ENCODE measurements around the gene ZNF282.
A peak's percentile ranks its signal among the peaks of the same experiment; 100 is the strongest.

ZNF282 gene

DNA sequence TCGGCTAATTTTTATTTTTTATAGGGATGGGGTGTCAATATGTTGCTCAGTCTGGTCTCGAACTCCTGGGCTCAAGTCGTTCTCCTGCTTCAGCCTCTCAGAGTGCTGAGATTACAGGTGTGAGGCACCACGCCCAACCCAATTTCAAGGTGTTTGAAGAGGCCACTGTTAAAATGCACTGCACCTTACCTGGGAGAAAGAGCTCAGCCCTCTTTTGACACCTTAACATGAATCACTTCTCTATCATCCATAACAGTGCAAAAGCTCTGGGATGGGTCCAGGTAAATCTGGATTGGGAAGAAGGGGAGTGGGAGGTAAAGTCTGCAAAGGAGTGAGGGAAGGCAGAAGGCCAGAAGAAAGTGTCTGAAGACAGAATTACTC lies 557 bp upstream of the ZNF282 start:
- no peak for DNase-seq

DNA sequence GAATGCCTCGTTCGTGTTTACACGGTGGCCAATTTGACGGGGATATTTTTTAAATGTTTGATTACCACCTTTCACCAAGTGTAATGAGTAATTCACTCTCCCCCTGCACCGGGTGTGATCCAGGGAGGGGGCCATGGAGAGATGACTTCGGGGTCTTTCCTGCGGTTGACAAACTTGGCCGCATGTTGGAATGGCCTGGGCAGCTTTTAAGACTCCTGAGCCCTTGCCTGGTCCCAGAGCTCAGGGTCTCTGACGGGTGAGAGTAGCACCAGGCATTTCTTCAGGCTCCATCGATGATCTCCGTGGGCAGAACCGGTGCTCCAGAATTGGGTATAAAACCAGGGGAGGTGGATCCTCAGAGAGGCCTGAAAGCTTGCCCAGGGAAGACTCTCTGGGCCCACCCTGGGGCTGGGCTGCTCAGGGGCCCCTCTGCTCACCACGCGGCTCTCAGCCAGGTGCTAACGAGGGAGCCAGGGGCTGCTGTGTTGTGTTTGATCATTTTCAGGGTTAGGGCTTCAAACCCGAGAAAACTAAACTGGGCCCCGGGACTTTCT lies 882 bp downstream of the ZNF282 start:
- DNase-seq, result no peak

DNA sequence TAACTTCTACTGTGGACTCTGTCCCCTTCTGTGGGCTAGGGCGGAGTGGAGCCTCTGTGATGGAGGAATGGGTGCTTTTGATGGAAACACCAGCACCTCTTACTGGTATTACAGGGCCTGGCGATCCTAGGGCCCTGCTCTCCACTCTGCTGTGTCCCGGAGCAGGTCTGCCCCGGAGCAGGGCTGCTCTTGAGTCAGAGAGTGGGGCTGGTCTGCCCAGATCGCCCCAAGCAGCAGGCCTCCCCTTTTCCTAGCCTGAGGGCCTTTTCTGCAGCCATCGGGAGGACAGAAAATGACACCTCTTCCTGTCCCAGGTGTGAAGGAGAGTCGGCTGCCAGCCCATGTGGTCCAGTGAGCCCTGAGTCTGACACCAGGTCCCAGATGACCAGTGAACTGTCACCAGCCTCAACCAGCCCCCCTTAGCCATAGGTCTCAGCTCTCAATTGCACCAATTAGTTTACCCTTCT lies 1.4 kb downstream of the ZNF282 start:
- no peak for DNase-seq

DNA sequence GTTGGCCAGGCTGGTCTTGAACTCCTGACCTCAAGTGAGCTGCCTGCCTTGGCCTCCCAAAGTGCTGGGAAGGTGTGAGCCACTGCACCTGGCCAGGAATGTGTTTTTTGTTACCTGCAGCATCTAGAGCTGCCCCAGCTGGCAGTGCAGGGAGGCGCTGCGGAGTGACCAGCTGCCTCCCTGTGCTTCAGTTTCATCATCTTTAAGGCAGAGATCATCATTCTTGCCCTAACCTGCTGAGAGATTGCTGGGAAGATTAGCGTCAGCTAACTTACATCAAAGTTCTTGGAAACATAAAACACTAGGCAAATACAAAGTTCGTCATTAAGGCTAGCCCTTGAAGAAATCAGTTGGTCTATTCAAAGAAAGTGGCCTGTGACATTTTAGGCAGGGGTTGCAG lies 2.3 kb downstream of the ZNF282 start:
- no peak for DNase-seq

DNA sequence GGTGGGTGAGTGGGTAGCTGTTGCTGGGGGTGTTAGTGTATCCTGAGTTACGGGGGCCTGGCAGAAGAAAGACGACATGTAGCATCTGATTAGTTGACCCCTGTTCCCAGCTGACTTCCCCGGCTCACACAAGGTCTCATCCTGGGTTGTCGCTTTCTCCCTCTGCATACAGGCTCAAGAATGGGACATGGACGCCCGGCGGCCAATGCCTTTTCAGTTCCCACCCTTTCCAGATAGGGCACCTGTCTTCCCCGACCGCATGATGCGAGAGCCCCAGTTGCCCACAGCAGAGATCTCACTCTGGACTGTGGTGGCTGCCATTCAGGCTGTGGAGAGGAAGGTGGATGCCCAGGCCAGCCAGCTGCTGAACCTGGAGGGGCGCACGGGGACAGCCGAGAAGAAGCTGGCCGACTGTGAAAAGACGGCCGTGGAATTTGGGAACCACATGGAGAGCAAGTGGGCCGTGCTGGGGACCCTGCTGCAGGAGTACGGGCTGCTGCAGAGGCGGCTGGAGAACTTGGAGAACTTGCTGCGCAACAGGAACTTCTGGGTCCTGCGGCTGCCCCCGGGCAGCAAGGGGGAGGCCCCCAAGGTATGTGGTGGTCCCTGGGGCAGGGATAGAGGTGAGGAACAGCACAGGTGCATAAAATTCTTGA lies 2.9 kb downstream of the ZNF282 start:
- DNase-seq, result no peak

DNA sequence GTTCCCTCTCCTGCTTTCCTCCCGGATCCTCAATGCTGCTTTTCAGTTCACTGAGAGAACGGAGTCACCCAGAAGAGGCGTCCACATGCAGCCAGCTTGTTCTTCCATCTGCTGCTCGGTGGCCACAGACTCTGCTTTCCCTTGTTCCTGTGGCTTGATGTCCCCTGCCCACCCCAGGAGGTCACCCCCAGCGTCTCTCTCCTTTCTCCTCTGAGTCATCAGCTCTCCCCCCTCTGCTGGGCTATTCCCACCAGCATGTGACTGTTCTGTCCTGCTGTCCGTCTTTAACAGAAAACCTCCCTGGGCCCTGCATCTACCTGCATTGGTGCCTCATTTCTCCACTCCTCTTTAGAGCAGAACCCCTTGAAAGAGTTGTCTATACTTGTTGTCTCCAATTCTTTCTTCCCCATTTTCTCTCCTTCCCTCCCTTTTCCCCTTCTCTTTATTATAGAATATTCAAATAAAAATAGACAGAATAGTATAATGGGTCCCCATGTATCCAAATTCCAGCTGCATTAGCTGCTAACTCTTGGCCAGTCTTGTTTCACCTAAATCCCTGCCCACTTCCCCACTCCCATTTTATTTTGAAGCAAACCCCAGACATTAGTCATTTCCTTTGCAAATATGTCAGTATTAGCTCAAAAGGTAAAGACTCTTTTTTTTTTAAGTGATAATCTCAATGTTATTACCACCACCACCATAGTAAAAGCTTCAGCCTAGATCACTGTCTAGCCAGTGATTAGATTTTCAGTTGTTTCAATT lies 4.1 kb downstream of the ZNF282 start:
- DNase-seq, result no peak

DNA sequence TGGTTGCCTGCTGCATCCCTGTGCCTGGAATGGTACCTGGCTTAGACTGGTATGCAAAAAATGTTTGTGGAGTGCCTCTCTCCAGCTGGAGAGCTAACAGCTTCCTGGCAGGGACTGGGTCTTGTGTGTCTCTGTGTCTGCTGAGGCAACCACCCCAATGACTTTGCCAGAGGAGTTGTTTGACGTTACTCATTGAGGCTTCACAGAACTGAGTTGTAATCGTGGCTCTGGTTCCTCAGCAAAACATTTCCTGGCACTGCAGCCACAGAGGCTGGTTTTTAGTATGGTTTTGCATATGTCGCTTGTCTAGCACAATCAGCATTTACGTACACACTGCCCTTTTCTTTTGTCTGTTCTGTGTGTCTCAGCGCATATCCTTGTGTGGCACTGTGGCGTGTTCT lies 7.5 kb downstream of the ZNF282 start:
- no peak for DNase-seq

DNA sequence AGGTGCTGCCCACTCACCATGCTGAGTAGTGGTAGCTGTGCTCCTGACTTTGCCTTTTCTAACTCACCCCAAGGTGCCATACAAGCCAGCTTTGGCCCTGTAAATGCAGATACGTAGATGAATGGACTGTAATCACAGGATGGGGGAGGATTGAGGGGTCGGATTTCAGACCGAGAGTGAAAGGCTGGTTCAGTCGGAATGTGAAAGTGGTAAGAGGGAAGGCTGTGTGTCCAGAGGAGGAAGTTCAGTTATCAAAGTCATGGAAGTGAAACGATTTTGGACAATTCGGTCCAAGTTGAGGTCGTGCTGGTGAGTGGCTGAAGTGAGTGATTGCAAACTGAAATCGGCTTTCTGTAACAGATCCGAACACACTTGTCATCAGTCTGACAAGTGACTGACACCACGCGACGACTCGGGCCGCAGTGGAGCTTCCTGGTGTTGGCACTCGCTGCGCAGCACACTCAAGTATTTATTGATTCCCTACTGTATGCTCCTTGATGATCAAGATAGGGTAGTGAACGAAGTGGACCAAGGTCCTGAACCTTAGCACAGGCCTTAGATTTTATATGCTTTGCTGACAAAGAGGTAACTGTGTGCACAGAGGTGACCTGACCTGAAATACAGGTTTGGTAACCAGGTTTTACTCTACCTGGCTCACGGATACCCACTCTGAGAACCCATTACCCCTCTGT lies 10.5 kb downstream of the ZNF282 start:
- no peak for DNase-seq

DNA sequence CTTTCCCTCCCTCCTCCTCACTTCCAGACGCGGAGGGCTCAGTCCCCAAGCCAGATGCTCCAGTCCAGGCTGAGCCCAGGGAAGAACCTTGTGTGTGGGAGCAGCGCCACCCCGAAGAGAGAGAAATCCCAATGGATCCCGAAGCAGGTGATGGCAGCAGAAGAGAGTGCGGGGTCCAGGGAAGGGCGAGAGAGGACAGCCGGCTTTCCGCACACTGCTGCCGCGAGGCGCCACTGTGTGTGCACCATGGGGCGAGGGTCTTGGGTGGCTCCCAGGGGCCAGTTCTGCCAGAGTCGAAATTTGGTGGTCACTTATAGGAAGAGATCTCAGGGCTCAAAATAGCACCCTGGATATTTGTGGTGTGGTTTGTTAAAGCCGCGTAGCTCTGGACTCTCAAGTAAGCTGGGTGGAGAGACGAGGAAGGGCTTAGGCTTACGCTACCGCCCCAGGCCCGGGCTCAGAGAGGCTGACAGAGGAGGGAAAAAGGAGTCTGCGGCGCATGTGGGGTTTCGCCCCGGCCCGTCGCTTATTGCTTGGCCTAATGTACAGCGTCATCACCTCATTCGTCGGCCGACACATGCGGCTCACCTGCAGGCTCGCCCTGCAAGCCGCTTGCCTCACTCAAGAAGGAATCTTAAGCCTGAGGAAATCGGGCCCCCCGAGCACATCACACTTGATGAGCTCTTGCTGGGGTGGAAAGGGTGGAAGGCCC lies 12.1 kb downstream of the ZNF282 start:
- no peak for DNase-seq

DNA sequence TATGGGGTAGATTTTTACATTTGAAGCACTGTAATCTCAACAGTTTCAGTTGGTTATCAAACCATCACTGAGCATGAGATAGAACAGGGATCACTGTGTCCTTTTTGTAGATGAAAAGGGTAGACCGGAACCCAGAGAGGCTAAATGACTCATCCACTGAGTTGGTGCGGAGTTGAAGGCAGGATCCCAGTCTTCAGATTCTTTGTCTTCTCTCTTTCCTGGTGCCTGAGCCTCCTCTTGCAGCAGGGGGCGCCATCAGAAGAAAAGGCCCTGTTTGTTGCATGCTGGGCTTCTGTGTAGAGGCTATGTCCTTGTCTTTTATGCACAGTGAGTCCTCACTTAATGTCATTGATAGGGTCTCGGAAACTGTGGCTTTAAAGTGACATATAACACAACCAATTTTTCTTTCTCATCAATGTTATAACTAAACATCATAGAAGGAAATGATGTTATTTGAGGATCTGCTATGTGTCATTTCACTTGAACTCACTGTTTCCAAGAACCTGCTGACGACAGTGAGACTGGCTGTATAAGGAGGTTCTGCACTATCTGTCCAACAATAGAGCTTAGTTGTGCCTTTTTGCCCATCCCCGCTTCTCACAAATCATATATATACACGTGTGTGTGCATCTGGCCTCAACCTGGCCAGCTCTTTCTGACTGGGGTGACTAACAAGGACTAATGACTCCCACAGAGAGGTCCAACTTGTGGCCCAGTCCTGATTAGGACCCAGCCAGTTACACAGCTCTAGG lies 14.3 kb downstream of the ZNF282 start:
- peak; percentile 23 for DNase-seq

DNA sequence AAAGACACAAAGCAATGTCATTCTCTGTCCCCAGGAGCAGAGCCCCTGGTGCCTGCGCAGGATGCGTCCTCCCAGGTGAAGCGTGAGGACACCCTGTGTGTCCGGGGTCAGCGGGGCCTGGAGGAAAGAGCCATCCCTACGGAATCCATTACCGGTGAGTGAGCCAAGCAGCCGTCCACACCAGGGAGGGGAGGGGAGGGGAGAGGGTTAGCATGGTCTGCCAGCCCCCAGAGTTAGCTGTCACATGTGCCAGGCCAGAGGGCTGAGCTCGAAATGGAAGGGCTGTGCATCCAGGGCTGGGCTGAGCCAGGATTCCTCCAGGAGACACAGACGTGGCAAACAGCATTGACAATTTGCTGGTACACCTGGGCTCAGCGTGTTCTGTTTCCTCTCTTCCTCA lies 15.2 kb downstream of the ZNF282 start:
- DNase-seq, result no peak

DNA sequence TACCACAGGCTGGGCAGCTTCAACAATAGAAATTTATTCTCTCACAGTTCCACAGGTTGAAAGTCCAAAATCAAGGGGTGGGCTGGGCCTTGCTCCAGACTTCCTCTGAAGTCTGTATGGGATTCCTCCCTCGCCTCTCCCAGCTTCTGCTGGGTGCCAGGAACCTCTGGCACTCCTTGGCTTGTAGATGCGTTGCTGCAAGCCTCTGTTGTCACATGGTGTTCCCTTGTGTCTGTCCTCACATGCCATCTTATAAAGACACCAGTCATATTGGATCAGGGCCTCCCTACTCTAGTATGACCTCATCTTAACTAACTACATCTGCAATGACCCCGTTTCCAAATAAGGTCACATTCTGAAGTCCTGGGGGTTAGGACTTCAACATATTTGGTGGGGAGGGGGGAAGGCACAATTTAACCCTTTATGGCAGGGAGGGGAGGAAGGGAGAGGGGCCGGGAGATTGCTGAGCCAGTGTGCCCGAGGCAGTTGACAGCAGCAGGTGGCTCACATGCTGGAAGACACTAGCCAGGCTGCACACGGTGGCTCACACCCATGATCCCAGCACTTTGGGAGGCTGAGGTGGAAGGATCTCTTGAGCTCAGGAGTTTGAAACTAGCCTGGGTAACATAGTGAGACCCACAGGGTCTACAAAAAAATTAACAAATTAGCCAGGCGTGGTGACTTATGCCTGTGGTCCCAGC lies 18.8 kb downstream of the ZNF282 start:
- no peak for DNase-seq

DNA sequence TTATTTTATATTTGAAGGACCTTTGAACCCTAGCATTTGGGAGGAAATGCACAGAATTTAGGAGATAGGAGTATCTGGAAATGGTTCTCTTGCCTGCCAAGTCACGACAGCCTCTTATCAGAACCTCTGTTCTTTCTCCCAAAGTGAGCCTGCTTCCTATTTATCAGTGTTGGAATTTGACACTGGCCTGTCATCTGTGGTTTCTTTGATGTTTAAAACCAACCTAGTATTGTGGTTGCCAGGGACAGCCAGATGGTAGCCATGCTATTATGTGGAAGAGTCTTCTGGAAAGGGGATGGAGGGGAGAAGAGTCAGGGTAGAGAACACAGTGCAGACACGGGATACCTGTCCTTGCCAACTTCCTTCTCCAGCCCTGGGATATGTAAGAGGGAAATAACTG lies 21.1 kb downstream of the ZNF282 start:
- no peak for DNase-seq

DNA sequence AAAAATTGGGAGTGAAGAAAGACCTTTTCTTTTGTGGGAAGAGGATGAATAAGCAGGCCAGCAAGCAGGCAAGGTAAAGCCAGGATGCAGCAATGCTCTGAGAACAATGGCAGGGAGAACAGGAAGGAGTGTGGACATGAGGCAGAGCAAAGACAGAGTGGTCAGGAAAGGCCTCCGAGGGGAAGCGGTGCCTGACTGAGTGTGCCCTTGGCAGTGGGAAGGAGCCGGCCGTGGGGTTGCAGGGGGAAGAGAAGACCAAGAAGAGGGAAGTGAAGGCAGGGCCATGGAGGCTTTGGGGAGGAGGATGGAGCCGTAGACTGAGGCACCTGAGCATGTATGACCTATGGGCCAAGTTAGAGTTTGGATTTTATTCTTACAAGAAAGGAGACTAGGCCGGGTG lies 22.2 kb downstream of the ZNF282 start:
- DNase-seq, result no peak

DNA sequence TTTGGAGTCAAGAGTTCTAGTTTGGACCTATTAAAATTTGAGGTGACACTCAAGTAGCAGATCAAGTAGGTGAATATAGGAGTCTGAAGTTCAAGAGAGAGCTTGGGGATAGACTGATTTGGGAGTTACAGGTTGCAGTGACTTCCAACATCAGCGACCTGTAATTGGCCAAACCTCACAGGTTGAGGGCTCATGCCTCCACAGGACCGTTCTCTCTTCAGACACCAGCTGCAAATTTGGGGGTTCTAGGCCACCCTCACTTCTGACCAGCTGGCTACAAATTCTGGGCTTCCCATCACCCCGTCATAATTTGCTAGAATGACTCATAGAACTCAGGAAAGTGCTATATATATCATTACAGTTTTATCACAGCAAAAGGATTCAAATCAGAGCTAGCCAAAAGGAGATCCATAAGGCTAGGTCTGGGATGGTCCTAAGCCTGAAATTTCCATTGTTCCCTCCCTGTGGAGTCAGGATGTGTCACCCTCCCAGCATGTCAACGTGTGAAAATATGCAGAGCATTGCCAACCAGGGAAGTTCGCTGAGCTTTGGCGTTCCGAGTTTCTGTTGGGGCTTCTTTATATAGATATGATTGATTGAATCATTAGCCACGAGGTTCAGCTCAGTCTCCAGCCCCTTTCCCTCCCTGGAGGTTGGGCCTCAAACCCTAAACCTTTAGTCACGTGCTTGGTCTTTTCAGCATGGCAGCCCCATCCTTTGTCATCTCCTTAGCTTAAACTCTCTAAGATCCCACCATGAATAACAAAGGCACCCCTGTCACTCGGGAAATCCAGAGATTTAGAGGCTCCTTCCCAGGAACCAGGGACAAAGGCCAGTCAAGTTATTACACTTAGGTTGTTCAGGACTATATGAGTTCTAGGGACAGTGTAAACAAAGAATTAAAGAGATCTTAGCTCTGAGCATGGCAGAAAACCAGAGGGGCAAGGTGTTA lies 23.4 kb downstream of the ZNF282 start:
- no peak for DNase-seq

DNA sequence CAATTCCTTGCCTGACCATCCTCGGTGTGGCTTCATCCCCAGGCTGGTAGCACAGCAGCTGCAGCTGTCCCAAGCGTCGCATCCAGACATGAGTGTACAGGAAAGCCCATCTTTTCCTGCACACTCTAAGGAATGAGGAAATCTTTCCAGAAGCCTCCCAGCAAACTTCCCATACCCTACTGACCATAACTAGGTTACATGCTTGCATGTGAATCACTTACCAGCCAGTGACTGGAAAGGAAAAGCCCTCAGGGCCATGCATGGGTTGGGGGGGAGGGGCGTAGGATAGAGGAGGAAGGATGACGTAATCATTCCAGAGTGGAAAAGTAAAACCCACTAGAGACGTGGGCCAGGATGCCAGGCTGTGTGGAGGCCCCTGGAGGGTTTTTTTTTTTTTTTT lies 25.2 kb downstream of the ZNF282 start:
- no peak for DNase-seq

DNA sequence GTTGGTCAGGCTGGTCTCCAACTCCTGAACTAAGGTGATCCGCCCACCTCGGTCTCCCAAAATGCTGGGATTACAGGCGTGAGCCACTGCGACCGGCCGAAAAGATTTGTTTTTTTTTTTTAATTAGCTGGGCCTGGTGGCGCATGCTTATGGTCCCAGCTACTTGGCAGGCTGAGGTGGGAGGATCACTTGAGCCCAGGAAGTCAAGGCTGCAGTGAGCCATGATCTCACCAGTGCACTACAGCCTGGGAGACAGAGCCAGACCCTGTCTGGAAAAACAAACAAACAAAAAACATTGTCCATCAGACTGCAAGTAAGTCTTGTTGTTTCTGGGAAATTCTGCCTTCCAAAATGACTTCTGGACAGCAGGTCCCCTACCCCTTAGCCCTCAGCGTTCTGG lies 27.8 kb downstream of the ZNF282 start:
- no peak for DNase-seq

DNA sequence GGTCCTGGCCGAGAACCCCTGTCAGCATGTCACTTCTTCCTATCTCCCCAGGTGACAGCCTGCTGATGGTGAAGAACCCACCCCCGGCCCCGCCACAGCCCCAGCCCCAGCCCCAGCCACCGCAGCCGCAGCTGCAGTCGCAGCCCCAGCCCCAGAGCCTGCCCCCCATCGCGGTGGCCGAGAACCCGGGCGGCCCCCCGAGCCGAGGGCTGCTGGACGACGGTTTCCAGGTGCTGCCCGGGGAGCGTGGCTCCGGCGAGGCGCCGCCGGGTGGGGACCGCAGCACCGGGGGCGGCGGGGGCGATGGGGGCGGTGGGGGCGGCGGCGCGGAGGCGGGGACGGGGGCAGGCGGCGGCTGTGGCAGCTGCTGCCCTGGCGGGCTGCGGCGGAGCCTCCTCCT lies 28.4 kb downstream of the ZNF282 start:
- no peak for DNase-seq

DNA sequence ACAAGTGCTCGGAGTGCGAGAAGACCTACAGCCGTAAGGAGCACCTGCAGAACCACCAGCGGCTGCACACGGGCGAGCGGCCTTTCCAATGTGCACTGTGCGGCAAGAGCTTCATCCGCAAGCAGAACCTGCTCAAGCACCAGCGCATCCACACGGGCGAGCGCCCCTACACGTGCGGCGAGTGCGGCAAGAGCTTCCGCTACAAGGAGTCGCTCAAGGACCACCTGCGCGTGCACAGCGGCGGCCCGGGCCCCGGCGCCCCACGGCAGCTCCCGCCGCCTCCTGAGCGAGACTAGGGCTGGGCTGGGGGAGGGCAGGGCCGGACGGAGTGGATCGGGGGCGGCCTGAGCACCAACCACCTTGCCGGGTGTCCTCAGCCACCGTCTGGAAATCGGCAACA lies 29.0 kb downstream of the ZNF282 start:
- no peak for DNase-seq

DNA sequence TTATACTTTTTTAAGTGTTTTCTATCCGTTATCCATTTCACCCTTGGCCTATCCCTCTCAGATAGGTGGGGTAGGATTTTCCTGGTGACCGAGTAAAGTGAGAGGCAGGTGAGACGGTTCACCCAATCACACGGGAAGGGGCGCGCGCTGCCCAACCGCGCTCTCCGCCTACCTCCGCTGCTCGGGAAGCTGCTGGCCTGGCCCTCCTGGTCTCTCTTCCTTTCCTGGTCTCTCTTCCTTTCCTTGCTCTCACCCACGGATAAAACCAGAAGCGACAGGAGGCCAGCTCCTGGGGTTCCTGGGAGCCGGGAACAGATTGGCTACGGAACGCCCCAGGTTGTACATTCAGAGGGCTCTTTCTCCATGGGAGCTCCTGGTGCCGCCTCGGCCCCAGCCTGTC lies 29.8 kb downstream of the ZNF282 start:
- no peak for DNase-seq

DNA sequence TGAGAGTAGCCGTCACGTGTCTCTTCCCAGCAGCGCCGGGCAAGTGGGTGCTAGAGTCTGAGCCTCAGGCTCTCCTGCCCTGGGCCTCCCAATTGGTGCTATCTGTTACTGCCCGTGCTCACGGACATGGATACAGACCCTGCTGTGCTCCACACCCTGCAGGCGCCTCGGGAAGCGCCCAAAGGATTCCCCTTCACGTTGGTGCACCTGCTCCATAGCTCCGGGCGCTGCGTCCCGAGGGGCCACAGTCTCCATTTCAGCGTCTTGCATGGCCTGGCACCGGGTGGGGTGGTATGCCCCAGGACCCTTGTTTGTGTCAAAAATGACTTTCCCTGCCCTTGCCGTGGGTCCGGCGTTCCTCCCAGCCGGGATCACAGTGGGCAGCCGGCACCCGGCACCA lies 30.3 kb downstream of the ZNF282 start:
- no peak for DNase-seq
